Measurements from ENCODE around the gene STAT2.

DNA sequence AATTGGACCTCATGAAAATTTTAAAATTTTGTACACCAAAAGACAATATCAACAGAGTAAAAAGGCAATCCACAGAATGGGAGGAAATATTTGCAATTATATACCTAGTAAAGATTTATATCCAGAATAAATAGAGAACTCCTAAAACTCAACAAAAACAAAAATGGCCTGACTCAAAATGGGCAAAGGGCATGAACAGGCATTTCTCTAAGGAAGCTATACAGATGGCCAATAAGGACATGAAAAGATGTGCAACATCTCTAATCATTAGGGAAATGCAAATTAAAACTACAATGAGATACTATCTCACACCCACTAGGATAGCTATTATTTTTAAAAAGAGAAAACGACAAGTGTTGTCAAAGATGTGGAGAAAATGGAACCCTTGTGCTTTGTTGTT is 13.6 kb upstream of the STAT2 start:
- TF ChIP-seq, protein P1, sequence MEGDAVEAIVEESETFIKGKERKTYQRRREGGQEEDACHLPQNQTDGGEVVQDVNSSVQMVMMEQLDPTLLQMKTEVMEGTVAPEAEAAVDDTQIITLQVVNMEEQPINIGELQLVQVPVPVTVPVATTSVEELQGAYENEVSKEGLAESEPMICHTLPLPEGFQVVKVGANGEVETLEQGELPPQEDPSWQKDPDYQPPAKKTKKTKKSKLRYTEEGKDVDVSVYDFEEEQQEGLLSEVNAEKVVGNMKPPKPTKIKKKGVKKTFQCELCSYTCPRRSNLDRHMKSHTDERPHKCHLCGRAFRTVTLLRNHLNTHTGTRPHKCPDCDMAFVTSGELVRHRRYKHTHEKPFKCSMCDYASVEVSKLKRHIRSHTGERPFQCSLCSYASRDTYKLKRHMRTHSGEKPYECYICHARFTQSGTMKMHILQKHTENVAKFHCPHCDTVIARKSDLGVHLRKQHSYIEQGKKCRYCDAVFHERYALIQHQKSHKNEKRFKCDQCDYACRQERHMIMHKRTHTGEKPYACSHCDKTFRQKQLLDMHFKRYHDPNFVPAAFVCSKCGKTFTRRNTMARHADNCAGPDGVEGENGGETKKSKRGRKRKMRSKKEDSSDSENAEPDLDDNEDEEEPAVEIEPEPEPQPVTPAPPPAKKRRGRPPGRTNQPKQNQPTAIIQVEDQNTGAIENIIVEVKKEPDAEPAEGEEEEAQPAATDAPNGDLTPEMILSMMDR (IDR thresholded peaks at IDR 0.05; ENCODE audit: low read length), result no peak
- no peak for TF ChIP-seq EZH2phosphoT487 (IDR thresholded peaks at IDR 0.05; ENCODE audit: low read length)
